ENCODE data around the gene ZNF467.

Gene ZNF467

DNA sequence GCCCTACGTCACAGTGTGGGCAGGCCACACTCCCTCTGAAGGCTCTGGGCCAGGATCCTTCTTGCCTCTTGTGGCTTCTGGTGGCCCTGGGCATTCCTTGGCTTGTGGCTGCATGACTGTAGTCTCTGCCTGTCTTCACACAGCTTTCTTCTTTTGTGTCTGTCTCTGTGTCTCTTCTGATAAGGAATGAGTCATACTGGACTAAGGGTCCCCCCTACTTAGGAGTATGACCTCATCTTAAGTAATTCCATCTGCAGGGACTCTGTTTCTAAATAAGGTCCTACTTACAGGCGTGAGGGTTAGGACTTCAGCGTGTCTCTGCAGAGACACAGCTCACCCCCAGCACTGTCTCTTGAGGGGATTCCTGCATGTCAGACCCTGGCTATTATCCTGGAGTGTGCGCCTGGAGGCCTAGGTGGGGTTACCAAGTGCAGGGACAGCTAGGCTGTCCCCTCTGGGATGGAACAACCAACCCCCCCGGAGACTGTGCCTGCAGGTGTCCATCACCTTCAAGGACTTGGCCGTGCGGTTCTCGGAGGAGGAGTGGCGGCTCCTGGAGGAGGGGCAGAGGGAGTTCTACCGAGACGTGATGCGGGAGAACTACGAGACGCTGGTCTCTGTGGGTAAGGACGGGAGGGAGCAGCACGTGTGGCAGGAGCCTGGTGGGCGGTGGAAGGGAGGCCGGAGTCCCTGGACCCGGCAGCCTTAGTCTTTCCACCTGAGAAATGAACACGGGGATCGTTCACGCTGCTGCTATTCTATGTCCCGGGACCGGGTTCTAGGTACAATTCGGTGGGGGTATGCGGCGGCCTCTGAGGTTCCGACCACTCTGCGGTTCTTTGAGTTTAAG is 54.1 kb downstream of the ZNF467 start:
- H3K4me3 ChIP-seq (replicated peaks; ENCODE audit: insufficient read depth, low read length): no peak overlapping the region
- H3K27ac ChIP-seq (replicated peaks): no peak overlapping the region
- no peak for DNase-seq (ENCODE audit: low read depth in 1 of 2, low spot score in 1 of 2)
- TF ChIP-seq, protein P1, sequence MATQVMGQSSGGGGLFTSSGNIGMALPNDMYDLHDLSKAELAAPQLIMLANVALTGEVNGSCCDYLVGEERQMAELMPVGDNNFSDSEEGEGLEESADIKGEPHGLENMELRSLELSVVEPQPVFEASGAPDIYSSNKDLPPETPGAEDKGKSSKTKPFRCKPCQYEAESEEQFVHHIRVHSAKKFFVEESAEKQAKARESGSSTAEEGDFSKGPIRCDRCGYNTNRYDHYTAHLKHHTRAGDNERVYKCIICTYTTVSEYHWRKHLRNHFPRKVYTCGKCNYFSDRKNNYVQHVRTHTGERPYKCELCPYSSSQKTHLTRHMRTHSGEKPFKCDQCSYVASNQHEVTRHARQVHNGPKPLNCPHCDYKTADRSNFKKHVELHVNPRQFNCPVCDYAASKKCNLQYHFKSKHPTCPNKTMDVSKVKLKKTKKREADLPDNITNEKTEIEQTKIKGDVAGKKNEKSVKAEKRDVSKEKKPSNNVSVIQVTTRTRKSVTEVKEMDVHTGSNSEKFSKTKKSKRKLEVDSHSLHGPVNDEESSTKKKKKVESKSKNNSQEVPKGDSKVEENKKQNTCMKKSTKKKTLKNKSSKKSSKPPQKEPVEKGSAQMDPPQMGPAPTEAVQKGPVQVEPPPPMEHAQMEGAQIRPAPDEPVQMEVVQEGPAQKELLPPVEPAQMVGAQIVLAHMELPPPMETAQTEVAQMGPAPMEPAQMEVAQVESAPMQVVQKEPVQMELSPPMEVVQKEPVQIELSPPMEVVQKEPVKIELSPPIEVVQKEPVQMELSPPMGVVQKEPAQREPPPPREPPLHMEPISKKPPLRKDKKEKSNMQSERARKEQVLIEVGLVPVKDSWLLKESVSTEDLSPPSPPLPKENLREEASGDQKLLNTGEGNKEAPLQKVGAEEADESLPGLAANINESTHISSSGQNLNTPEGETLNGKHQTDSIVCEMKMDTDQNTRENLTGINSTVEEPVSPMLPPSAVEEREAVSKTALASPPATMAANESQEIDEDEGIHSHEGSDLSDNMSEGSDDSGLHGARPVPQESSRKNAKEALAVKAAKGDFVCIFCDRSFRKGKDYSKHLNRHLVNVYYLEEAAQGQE (IDR thresholded peaks at IDR 0.05; ENCODE audit: insufficient replicate concordance, low read depth): no peak
- TF ChIP-seq GABPA (IDR thresholded peaks at IDR 0.05; ENCODE audit: low read depth) (no peak), POLR2AphosphoS5 (IDR thresholded peaks at IDR 0.05; ENCODE audit: low read depth) (no peak), SPI1 (IDR thresholded peaks at IDR 0.05; ENCODE audit: borderline replicate concordance, low read depth) (no peak)
- TF ChIP-seq, protein P2, sequence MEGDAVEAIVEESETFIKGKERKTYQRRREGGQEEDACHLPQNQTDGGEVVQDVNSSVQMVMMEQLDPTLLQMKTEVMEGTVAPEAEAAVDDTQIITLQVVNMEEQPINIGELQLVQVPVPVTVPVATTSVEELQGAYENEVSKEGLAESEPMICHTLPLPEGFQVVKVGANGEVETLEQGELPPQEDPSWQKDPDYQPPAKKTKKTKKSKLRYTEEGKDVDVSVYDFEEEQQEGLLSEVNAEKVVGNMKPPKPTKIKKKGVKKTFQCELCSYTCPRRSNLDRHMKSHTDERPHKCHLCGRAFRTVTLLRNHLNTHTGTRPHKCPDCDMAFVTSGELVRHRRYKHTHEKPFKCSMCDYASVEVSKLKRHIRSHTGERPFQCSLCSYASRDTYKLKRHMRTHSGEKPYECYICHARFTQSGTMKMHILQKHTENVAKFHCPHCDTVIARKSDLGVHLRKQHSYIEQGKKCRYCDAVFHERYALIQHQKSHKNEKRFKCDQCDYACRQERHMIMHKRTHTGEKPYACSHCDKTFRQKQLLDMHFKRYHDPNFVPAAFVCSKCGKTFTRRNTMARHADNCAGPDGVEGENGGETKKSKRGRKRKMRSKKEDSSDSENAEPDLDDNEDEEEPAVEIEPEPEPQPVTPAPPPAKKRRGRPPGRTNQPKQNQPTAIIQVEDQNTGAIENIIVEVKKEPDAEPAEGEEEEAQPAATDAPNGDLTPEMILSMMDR (IDR thresholded peaks at IDR 0.05; ENCODE audit: insufficient read depth, low read length): no peak
- no peaks in the 10 kb centered on the region for H3K27me3 ChIP-seq (ENCODE audit: insufficient read depth, poor library complexity, severe bottlenecking)

DNA sequence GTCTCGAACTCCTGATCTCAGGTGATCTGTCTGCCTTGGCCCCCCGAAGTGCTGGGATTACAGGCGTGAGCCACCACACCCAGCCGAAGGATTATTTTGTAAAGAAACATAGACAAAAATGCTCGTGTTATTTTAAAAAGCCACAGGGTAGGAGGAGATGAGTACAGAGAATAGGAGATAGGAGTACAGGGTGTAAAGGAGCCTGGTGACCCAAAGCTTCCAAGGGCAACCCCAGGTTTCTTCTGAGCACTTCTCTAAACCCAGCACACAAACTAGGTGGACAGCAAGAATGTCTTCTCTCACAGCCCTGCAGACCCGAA is 54.7 kb downstream of the ZNF467 start:
- TF ChIP-seq SPI1 (IDR thresholded peaks at IDR 0.05; ENCODE audit: borderline replicate concordance, low read depth) (no peak), GABPA (IDR thresholded peaks at IDR 0.05; ENCODE audit: low read depth) (no peak), POLR2AphosphoS5 (IDR thresholded peaks at IDR 0.05; ENCODE audit: low read depth) (no peak)
- TF ChIP-seq, protein P1 (IDR thresholded peaks at IDR 0.05; ENCODE audit: insufficient replicate concordance, low read depth): no peak
- TF ChIP-seq, protein P2 (IDR thresholded peaks at IDR 0.05; ENCODE audit: insufficient read depth, low read length): no peak
- no peaks in the 10 kb centered on the region for H3K27me3 ChIP-seq (ENCODE audit: insufficient read depth, poor library complexity, severe bottlenecking)
- no peak overlapping the region for H3K4me3 ChIP-seq (replicated peaks; ENCODE audit: insufficient read depth, low read length)
- no peak overlapping the region for H3K27ac ChIP-seq (replicated peaks)
- DNase-seq (ENCODE audit: low read depth in 1 of 2, low spot score in 1 of 2): no peak

DNA sequence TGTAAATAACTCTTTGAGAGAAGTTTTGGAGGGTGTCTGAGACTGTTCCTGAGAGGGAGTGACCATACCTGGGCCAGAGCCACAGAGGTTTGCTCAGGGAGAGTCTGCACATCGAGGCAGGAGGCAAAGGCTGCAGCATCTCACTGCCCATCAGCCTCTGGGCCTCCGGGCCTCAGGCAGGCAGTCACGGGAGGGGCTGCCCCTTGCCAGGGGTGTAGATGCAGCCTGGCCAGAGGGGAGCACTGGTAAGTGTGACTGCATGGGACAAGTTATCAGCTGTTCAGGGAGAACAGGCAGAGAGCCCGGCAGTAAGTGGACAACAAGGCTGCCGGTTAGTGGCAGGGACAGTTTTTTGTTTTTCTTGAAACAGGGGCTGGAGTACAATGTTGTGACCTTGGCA is 55.9 kb downstream of the ZNF467 start:
- TF ChIP-seq SPI1 (IDR thresholded peaks at IDR 0.05; ENCODE audit: borderline replicate concordance, low read depth) (no peak), POLR2AphosphoS5 (IDR thresholded peaks at IDR 0.05; ENCODE audit: low read depth) (no peak), GABPA (IDR thresholded peaks at IDR 0.05; ENCODE audit: low read depth) (no peak)
- TF ChIP-seq, protein P1 (IDR thresholded peaks at IDR 0.05; ENCODE audit: insufficient replicate concordance, low read depth): no peak
- TF ChIP-seq, protein P2 (IDR thresholded peaks at IDR 0.05; ENCODE audit: insufficient read depth, low read length): no peak
- no peak overlapping the region for H3K4me3 ChIP-seq (replicated peaks; ENCODE audit: insufficient read depth, low read length)
- no peak overlapping the region for H3K27ac ChIP-seq (replicated peaks)
- no peak for DNase-seq (ENCODE audit: low read depth in 1 of 2, low spot score in 1 of 2)
- H3K27me3 ChIP-seq (ENCODE audit: insufficient read depth, poor library complexity, severe bottlenecking): no peaks in the 10 kb centered on the region
